ENCODE results near the gene CALML5.
"Not testable (repeated sequence)": the region's sequence is repeated elsewhere in the genome, so short reads cannot be mapped to it uniquely, and the experiment has no call there.

DNA sequence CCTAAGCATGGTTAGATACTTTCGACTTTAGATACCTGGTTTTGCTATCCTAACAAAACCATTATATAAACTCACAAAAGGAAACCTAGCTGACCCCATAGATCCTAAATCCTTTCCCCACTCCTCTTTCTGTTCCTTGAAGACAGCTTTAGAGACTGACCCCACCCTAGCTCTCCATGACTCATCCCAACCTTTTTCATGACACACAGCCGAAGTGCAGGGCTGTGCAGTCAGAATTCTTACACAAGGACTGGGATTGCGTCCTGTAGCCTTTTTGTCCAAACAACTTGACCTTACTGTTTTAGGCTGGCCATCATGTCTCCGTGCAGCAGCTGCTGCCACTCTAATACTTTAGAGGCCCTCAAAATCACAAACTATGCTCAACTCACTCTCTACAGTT is 24.7 kb downstream of the CALML5 start:
- TF ChIP-seq EZH2 (IDR thresholded peaks at IDR 0.05; ENCODE audit: insufficient read depth, poor library complexity, severe bottlenecking); EZH2phosphoT487 (IDR thresholded peaks at IDR 0.05; ENCODE audit: insufficient read depth, low read depth): not testable (repeated sequence)
